Activated CD4-positive, alpha-beta memory T cell treated with anti-CD3 and anti-CD28 coated beads for 36 hours (primary cell): ENCODE data around the gene CPA3. TPM values are rescaled to one million over a fixed set of nuclear protein-coding genes. Genes with fewer than 3 reads are reported as not detected.

Experiments used
- CTCF ChIA-PET: fragments of 350-600 bp; sonication (Branson Sonifier 250); formaldehyde crosslinking; loops from one replicate; lab custom pipeline; 2021; ENCODE audit warnings: antibody characterized with exemption, inconsistent platforms; lab: Charles Lee
- POLR2A ChIA-PET: fragments of 350-600 bp; sonication (Branson Sonifier 250); formaldehyde crosslinking; loops from one replicate; lab custom pipeline; 2021; ENCODE audit warnings: antibody characterized with exemption; lab: Charles Lee
- DNase-seq: peaks from one replicate; pipeline ENCODE4 v3.0.0-alpha.2; 2020
- H3K27ac Mint-ChIP-seq: one replicate; pipeline ENCODE4 v1.8.0; 2021; ENCODE audit warnings: mixed read lengths
- H3K27me3 Mint-ChIP-seq: one replicate; pipeline ENCODE4 v1.8.0; 2021; ENCODE audit warnings: mixed read lengths
- H3K36me3 Mint-ChIP-seq: one replicate; pipeline ENCODE4 v1.8.0; 2021; ENCODE audit warnings: mixed read lengths
- H3K4me1 Mint-ChIP-seq: one replicate; pipeline ENCODE4 v1.8.0; 2021; ENCODE audit warnings: low read depth, mixed read lengths
- H3K4me3 Mint-ChIP-seq: one replicate; pipeline ENCODE4 v1.8.0; 2021; ENCODE audit warnings: mild to moderate bottlenecking, mixed read lengths
- H3K9me3 Mint-ChIP-seq: one replicate; pipeline ENCODE4 v1.8.0; 2021; ENCODE audit warnings: mixed read lengths
- intact Hi-C: fragments of 100-400 bp; cut with micrococcal nuclease; formaldehyde crosslinking; loops from one replicate; pipeline ENCODE4 v1.15.1; 2023
- total RNA-seq, 2 experiments: library from RNA; stranded (reverse); gene quantifications; one replicate each; pipeline ENCODE4 v1.2.3, GENCODE V29; 2021

Gene CPA3
- total RNA-seq, 2 experiments from 2014 or later, result not detected

DNA sequence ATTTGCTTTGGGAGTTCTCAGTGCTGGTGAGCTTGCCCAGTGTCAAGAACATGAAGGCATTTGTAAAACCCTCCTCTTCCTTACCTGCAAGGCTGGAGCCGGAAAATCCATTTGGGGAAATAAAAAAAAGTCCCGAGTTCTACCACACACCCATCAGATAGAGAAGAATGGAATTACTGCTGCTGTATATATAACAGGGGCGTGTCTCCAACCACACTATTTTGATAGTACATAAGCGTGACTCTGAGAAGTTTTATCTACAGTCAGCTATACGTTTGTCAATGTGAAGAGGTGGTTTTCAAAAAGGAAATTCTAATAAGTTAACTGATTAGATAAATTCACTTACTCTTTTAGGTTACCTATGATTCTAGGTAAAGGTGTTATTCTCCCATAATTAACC, 1.3 kb upstream of the CPA3 start:
- H3K4me1 Mint-ChIP-seq, result no peaks in the 10 kb centered on the region
- no peak overlapping the region for H3K27ac Mint-ChIP-seq
- no peaks in the 10 kb centered on the region for H3K36me3 Mint-ChIP-seq
- intact Hi-C loops, result loop anchor here (10.0 kb wide), 1 partner anchor 261 kb away; the partner anchor contains the start of gene HPS3
- H3K27me3 Mint-ChIP-seq, result peaks cover 20% of the 10 kb centered on the region
- CTCF ChIA-PET, result interaction anchor here (0.8 to 6.1 kb wide), 7 partner anchors 72 to 417 kb away, joined by 3 to 96 read pairs (median 3); no protein-coding TSS in a partner anchor
- no peak overlapping the region for H3K4me3 Mint-ChIP-seq
- POLR2A ChIA-PET, result no interaction called here
- H3K9me3 Mint-ChIP-seq, result no peaks in the 10 kb centered on the region
- DNase-seq, result no peak

DNA sequence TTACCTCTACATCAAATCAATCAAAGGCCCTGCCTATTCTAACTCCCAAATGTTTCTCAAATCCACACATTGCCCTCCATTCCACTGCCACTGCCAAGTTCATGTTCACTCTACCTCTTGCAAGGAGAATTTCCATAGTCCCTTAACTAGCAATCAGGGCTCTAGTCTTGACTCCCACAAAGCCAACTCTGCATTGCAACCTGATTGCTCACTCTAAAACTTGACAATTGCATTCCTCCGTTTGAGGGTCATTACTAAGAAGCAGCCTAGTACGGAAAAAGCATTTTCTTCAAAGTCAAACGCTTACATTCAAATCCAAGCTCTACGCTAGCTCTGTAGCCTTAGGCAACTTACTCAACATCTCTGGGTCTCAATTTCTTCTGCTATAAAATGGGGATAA, 1.2 kb downstream of the CPA3 start:
- Mint-ChIP-seq H3K27ac (no peak overlapping the region), H3K4me3 (no peak overlapping the region), H3K9me3 (no peaks in the 10 kb centered on the region), H3K27me3 (peaks cover 20% of the 10 kb centered on the region), H3K36me3 (no peaks in the 10 kb centered on the region), H3K4me1 (no peaks in the 10 kb centered on the region)
- intact Hi-C loops, result loop anchor here (10.0 kb wide), 1 partner anchor 259 kb away; the partner anchor contains the start of gene HPS3
- CTCF ChIA-PET, result no interaction called here
- POLR2A ChIA-PET, result no interaction called here
- no peak for DNase-seq

DNA sequence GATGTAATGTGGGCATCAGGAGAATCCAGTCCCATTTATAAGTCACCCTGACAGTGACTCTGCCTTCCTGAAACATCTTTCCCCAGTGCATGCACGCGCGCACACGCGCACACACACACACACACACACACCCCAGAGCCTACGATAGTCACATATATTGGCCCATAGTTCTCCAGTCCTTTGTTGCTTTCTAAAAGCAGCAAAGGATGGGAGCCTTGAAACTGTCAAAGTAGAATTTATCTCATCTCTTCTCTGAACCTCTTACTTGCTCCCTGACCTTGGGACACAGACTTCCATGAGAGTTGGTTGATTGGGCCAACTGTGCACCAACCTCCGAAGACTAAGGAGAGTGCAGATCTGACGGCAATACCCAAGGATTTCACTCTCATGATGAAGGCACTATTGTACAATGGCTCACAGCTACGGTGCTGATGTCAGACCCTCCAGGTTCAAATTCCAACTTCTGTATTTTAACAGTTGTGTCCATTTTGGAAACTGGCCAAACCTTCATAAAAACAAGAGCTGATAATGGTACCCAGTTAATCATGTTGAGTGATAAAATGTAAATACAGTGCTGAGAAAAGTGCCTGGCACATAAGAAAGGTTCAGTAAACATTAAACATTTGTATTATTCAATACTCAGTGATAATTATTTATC, 8.3 kb downstream of the CPA3 start:
- intact Hi-C loops, result no loop called here
- no peaks in the 10 kb centered on the region for H3K36me3 Mint-ChIP-seq
- no peak overlapping the region for H3K27ac Mint-ChIP-seq
- H3K4me1 Mint-ChIP-seq, result no peaks in the 10 kb centered on the region
- ChIA-PET CTCF (interaction anchor here (1.2 to 1.6 kb wide), 2 partner anchors 11 to 70 kb away, joined by 4 to 7 read pairs; no protein-coding TSS in a partner anchor), POLR2A (no interaction called here)
- H3K4me3 Mint-ChIP-seq, result no peak overlapping the region
- H3K27me3 Mint-ChIP-seq, result peaks cover 4% of the 10 kb centered on the region
- no peaks in the 10 kb centered on the region for H3K9me3 Mint-ChIP-seq
- no peak for DNase-seq

DNA sequence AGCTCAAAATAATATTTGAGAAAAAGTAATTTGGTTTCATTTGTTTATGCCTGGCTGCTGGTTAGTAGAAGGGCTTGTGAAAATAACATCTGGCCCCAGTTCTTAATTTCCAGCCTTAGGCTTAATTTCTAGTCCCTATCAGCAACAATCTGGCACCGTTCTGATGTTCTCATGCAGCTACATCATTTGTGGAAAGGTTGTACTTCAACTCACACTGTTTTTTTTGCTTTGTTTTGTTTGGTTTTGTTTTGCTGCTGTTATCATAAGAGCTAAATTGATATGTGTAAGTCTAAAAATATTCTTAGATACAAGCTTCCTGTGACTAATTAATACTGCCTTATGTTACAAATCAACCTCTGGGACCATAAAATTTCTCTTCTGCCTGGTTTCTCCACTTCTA, 8.9 kb downstream of the CPA3 start:
- DNase-seq, result no peak
- H3K36me3 Mint-ChIP-seq, result no peaks in the 10 kb centered on the region
- H3K4me3 Mint-ChIP-seq, result no peak overlapping the region
- peaks cover 5% of the 10 kb centered on the region for H3K27me3 Mint-ChIP-seq
- ChIA-PET POLR2A (no interaction called here), CTCF (interaction anchor here (1.2 to 1.6 kb wide), 2 partner anchors 12 to 70 kb away, joined by 4 to 7 read pairs; no protein-coding TSS in a partner anchor)
- intact Hi-C loops, result no loop called here
- H3K4me1 Mint-ChIP-seq, result no peaks in the 10 kb centered on the region
- no peaks in the 10 kb centered on the region for H3K9me3 Mint-ChIP-seq
- no peak overlapping the region for H3K27ac Mint-ChIP-seq

DNA sequence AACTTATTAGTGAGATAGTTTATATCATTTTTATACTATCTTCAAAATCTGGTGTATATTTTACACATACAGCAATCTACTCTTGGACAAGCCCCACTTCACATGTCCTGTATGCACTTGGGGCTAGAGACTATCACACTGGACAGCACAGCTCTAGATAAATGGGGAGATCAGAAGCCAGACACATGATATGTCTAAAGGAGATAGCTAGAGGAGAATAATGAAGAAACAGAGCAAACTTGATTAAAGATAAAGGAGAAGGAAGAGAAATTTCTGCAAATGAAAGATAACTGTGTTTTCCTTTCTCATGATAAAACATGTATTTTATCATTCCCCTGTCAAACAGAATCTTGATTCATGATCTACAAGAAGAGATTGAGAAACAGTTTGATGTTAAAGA, 13.0 kb downstream of the CPA3 start:
- Mint-ChIP-seq H3K4me3 (no peak overlapping the region), H3K9me3 (no peaks in the 10 kb centered on the region), H3K27ac (no peak overlapping the region), H3K4me1 (no peaks in the 10 kb centered on the region), H3K36me3 (no peaks in the 10 kb centered on the region), H3K27me3 (peaks cover 6% of the 10 kb centered on the region)
- intact Hi-C loops, result no loop called here
- ChIA-PET CTCF (no interaction called here), POLR2A (no interaction called here)
- no peak for DNase-seq

DNA sequence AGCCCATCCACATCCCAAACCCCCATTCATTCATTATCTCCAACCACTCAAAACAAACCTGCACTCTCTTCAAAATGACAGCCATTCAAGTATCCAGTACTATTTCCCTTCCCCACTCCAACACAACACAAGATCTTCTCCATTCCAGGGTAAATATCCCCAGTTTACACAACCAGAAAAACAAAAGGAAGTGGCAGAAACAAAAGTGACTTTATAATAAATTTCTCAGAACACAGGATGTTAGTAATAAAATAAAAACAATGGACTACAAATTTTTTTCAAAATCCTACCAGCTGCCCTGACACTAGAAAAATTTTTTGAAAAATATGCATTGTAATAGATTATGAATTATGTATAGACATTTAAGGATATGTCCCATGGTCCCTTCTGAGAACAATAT, 14.2 kb downstream of the CPA3 start:
- ChIA-PET CTCF (no interaction called here), POLR2A (no interaction called here)
- H3K27me3 Mint-ChIP-seq, result peaks cover 6% of the 10 kb centered on the region
- H3K27ac Mint-ChIP-seq, result no peak overlapping the region
- H3K36me3 Mint-ChIP-seq, result no peaks in the 10 kb centered on the region
- H3K9me3 Mint-ChIP-seq, result no peaks in the 10 kb centered on the region
- intact Hi-C loops, result no loop called here
- no peaks in the 10 kb centered on the region for H3K4me1 Mint-ChIP-seq
- no peak for DNase-seq
- H3K4me3 Mint-ChIP-seq, result no peak overlapping the region

DNA sequence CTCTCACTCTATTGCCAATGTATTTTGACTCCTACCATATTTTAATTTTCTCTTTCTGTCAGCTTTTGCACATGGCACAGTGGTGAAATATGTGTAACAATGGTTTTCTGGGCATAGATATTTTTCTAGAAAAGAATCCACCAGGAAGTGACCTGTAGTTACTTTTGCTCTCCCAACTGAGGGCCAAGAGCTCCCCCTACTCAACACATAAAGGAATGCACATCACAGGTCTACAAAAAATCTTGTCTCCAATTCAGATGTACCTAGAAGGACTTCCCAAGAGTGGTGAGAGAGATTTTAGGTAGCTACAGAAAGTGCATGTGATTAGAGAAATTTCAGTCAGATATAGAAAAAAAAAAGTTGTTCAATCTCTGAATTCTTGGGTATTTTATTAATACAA, 15.6 kb downstream of the CPA3 start:
- H3K4me3 Mint-ChIP-seq, result no peak overlapping the region
- no peaks in the 10 kb centered on the region for H3K9me3 Mint-ChIP-seq
- no peaks in the 10 kb centered on the region for H3K4me1 Mint-ChIP-seq
- no peak overlapping the region for H3K27ac Mint-ChIP-seq
- CTCF ChIA-PET, result interaction anchor here (0.7 to 1.4 kb wide), 2 partner anchors 19 to 21 kb away, joined by 4 to 5 read pairs; no protein-coding TSS in a partner anchor
- no peak for DNase-seq
- H3K27me3 Mint-ChIP-seq, result peaks cover 4% of the 10 kb centered on the region
- POLR2A ChIA-PET, result no interaction called here
- no peaks in the 10 kb centered on the region for H3K36me3 Mint-ChIP-seq
- intact Hi-C loops, result no loop called here

DNA sequence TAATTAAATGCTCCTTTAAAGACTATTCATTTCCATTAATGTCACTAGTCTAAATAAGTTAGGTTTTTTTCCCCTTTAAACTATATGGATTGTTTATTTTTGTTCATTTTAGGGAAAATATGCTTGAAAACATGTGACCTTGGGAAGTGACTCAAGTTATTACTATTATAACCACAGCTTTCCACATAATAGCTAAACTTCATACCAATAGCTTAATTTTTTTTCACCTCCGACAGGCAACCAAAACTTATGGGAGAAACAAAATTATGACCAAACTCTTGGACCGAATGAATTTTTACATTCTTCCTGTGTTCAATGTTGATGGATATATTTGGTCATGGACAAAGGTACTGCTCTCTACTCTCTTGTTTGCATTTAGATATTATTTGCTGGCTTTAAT, 16.2 kb downstream of the CPA3 start:
- CTCF ChIA-PET, result interaction anchor here (0.7 to 1.4 kb wide), 2 partner anchors 20 to 21 kb away, joined by 4 to 5 read pairs; no protein-coding TSS in a partner anchor
- H3K4me1 Mint-ChIP-seq, result no peaks in the 10 kb centered on the region
- H3K4me3 Mint-ChIP-seq, result no peak overlapping the region
- no peaks in the 10 kb centered on the region for H3K9me3 Mint-ChIP-seq
- POLR2A ChIA-PET, result no interaction called here
- H3K27me3 Mint-ChIP-seq, result peaks cover 4% of the 10 kb centered on the region
- intact Hi-C loops, result no loop called here
- H3K36me3 Mint-ChIP-seq, result no peaks in the 10 kb centered on the region
- no peak for DNase-seq
- no peak overlapping the region for H3K27ac Mint-ChIP-seq

DNA sequence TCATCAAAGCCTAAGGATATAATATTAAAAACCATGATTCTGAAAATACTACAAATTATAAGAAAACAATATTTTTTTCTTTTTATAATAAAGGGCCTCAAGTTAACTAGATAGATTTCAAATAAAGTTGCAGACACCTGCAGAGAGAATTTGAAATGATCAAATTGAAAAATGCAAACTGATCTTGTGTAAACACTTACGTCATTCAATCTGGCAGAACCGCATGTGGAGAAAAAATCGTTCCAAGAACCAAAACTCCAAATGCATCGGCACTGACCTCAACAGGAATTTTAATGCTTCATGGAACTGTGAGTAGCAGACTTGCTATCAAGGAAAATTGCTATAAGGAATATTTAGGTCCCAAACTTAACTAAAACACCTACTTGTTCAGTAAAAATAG, 17.2 kb downstream of the CPA3 start:
- CTCF ChIA-PET, result interaction anchor here (1.4 kb wide), 1 partner anchor 22 kb away, joined by 4 read pairs; no protein-coding TSS in a partner anchor
- no peak overlapping the region for H3K27ac Mint-ChIP-seq
- H3K9me3 Mint-ChIP-seq, result no peaks in the 10 kb centered on the region
- no peaks in the 10 kb centered on the region for H3K36me3 Mint-ChIP-seq
- no peaks in the 10 kb centered on the region for H3K4me1 Mint-ChIP-seq
- no peak overlapping the region for H3K4me3 Mint-ChIP-seq
- peaks cover 3% of the 10 kb centered on the region for H3K27me3 Mint-ChIP-seq
- intact Hi-C loops, result no loop called here
- POLR2A ChIA-PET, result no interaction called here
- no peak for DNase-seq

DNA sequence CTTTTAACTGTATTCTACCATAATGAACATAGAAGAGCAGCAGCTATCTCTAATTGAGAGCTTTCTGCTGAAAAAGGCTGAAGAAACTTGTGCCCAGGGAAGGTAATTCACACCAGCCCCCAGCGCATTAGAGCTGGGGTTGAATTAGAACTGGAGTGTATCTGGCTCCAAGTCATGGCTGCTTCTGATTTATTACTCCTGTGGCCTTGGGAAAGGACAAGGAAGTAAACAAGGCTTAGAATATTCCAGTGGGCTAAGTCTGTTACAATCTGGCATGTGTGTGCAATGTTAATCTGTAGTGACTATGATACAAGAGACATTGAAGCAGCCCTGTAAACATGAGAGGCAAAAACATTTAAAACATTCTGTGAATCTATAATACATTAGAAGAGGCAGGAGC, 18.1 kb downstream of the CPA3 start:
- H3K27ac Mint-ChIP-seq, result no peak overlapping the region
- no peak overlapping the region for H3K4me3 Mint-ChIP-seq
- H3K9me3 Mint-ChIP-seq, result no peaks in the 10 kb centered on the region
- intact Hi-C loops, result no loop called here
- DNase-seq, result no peak
- peaks cover 7% of the 10 kb centered on the region for H3K27me3 Mint-ChIP-seq
- POLR2A ChIA-PET, result no interaction called here
- no peaks in the 10 kb centered on the region for H3K36me3 Mint-ChIP-seq
- no peaks in the 10 kb centered on the region for H3K4me1 Mint-ChIP-seq
- CTCF ChIA-PET, result no interaction called here

DNA sequence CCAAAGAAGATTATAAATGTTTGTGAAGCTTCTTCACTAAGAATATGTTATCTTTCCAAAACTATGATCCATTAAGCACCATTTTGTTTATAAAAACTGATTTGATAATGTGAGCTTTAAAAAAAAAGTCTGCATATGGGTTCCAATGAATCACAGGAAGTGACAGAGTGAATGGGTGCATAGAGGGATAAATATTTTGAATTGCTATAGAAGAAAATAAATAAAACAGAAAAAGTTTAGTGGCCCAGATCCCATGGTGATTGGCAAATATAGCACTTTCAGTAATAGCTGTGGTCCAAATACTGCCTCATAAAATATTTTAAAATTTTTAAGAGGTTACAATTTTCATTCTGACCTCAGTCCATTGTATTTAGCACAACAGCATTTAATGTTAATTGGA, 19.2 kb downstream of the CPA3 start:
- Mint-ChIP-seq H3K4me1 (no peaks in the 10 kb centered on the region), H3K4me3 (no peak overlapping the region), H3K36me3 (no peaks in the 10 kb centered on the region), H3K27ac (no peak overlapping the region), H3K9me3 (no peaks in the 10 kb centered on the region), H3K27me3 (peaks cover 12% of the 10 kb centered on the region)
- ChIA-PET CTCF (no interaction called here), POLR2A (no interaction called here)
- intact Hi-C loops, result no loop called here
- no peak for DNase-seq

DNA sequence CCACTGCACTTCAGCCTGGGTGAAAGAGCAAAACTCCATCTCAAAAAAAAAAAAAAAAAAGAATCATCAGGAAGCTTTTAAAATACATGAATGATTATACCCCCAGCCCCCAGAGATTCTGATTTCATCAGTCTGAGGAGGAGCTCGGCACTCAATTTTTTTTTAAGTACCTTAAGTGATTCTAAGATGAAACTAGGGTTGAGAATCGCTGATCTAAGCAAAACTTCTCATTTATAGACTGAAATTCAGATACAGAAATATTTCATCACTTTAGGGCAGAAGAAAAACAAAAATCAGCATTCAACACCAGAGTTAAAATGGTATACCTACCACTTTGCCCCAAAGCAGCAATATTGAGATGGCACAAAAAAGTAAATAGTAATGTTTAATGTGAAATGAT, 24.7 kb downstream of the CPA3 start:
- Mint-ChIP-seq H3K9me3 (no peaks in the 10 kb centered on the region), H3K4me3 (no peak overlapping the region), H3K27me3 (peaks cover 13% of the 10 kb centered on the region), H3K36me3 (no peaks in the 10 kb centered on the region), H3K27ac (no peak overlapping the region), H3K4me1 (no peaks in the 10 kb centered on the region)
- CTCF ChIA-PET, result no interaction called here
- POLR2A ChIA-PET, result no interaction called here
- DNase-seq, result no peak
- intact Hi-C loops, result no loop called here

DNA sequence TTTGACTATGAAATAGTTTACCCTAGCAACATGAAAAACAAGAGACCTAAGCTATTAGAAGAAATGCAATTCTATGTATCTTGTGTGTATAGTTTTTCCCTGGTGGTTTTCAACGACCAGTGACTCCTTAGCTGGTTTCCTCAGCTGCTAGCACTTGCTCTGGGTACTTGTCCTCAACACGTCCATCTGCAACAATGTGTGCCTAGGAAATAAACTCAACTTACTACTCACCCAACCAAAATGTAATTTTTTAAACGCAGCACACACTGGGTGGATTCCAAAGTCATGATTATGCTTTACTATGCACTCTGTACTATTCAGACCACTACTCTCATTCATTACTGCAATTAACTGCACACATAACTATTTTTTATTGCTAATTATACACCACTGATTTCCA, 31.0 kb downstream of the CPA3 start:
- Mint-ChIP-seq H3K4me1 (no peaks in the 10 kb centered on the region), H3K36me3 (no peaks in the 10 kb centered on the region)

More for the DNA sequence above, 31.0 kb downstream of the CPA3 start:
- DNase-seq, result no peak
- CTCF ChIA-PET, result no interaction called here
- Mint-ChIP-seq H3K9me3 (no peaks in the 10 kb centered on the region), H3K27ac (no peak overlapping the region), H3K27me3 (peaks cover 15% of the 10 kb centered on the region), H3K4me3 (no peak overlapping the region)
- POLR2A ChIA-PET, result no interaction called here
- intact Hi-C loops, result no loop called here
